ENCODE data around the gene MESP1.

Gene MESP1

DNA sequence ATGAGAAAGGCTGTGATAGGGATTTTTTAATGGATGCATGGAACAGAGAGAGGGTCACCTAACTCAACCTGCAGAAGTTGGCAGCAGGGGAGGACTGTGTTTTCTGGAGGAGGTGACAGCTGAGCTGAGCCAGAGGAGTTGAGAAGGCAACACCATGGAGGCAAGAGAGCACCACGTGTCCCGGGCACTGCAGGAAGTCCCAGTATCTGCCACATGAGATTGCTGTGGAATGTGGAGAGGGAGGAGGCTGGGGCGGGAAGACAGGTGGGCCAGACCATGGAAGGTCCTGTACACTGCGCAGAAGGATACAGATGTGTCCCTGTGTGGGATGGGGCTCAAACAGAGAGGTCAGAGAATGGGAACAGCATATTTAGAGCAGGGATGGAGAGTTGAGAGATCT, 15.3 kb downstream of the MESP1 start:
- no peak for TF ChIP-seq GATA3 (IDR thresholded peaks at IDR 0.05; ENCODE audit: low read depth, low read length)
- TF ChIP-seq GATA2 (IDR thresholded peaks at IDR 0.05; ENCODE audit: low read depth, low read length): no peak

DNA sequence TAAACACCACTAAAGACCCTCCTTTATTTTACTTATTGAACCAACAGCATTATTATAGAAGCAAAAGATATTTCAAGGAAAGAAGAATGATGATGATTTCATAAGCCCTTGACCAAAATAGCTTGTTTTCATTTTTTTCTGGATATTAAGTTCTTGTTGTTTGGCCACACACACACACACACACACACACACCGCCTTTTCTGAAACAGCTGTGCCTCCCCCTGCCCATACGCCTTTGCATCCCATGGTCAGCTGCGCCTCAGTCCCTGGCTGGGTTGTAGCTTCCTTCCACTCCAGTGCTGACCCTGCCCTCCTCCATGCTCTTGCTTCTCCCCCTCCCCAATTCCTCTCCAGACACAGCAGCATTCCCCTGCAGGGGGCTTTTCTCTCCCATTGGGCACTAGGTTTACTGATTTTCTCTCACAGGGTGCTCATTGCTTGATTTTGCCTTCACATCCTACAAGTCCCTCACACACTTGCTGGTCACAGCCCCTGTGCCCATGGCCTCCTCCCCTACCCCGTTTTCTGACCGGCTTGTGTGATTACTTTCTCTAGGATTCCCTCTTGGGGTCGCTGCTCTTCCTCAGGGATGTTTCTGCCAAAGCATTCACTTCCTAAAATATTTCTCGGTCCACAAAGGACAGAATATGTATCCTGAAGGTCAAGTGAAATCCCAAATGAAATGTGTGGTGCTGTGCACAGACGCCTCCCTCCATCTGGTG, 18.4 kb downstream of the MESP1 start:
- TF ChIP-seq GATA3 (IDR thresholded peaks at IDR 0.05; ENCODE audit: low read depth, low read length) (no peak), GATA2 (IDR thresholded peaks at IDR 0.05; ENCODE audit: low read depth, low read length) (no peak)

DNA sequence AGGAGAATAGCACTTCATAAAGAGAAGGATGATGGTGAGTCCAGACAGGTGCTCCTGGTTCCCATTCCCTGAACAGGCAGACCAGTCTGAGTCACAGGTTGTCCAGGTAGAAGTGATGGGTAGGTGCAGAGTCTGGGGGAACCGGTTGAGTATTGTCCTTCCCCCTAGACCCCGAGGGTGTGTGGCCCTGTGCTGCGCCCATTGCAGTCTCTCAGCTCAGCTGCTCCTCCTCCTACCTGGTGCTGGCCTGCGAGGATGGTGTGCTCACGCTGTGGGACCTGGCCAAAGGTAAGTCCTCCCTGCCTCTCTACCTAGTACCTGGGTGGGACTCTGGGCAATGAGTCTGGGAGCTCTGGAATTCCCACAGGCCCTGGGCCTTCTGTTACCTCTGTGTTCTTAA, 19.8 kb downstream of the MESP1 start:
- TF ChIP-seq GATA3 (IDR thresholded peaks at IDR 0.05; ENCODE audit: low read depth, low read length): no peak
- no peak for TF ChIP-seq GATA2 (IDR thresholded peaks at IDR 0.05; ENCODE audit: low read depth, low read length)

DNA sequence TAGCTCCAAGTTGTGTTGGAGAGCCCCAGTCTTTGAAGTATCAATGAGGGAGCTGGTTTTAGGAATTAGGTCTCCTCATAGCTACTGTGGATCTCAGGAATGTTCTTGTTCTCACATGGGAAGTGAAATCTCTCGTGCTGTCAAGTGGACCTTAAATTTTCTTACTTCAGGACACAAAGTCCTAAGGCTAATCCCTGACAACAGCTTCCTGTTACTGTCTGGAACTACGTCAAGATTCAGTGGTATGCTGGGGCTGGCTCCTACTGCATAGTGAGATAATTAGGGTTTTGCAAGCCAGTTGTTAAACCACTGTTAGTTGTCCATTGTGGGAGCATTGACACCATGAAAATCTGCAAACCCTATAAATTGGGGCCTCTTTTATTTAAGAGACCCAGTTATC, 22.8 kb downstream of the MESP1 start:
- TF ChIP-seq GATA2 (IDR thresholded peaks at IDR 0.05; ENCODE audit: low read depth, low read length): no peak
- no peak for TF ChIP-seq GATA3 (IDR thresholded peaks at IDR 0.05; ENCODE audit: low read depth, low read length)

DNA sequence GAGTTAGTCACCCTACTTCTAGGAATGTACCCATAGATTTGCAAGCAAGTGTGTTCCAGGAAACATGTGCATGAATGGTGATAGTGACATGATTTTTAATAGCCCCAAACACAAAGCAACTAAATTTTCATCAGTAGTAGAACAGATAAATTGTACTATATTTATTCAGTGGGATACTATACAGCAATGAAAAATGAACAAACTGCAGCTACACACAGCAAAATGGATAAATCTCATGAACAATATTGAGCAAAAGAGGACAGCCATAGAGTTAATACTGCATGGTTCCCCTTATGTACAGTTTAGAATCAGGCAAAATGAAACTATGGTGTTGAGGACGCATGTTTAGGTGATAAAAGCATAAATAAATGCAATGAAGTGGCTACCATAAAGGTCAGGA, 26.0 kb downstream of the MESP1 start:
- no peak for TF ChIP-seq GATA2 (IDR thresholded peaks at IDR 0.05; ENCODE audit: low read depth, low read length)

DNA sequence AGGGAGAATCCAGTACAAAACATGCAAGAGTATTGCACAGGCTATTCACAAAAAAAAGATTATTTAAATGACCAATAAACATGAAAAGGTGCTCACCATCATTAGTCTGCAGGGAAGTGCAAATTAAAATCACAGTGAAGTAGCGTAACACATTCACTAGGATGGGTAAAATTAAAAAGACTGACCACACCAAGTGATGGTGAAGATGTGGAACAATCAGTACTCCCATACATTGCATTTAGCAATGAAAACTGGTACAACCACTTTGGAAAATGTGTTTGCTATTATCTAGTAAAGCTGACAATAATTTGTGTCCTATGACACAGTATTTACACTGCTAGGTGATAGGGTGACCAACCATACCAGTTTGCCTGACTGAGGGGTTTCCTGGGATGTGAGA, 26.4 kb downstream of the MESP1 start:
- TF ChIP-seq GATA3 (IDR thresholded peaks at IDR 0.05; ENCODE audit: low read depth, low read length) (no peak), GATA2 (IDR thresholded peaks at IDR 0.05; ENCODE audit: low read depth, low read length) (no peak)

DNA sequence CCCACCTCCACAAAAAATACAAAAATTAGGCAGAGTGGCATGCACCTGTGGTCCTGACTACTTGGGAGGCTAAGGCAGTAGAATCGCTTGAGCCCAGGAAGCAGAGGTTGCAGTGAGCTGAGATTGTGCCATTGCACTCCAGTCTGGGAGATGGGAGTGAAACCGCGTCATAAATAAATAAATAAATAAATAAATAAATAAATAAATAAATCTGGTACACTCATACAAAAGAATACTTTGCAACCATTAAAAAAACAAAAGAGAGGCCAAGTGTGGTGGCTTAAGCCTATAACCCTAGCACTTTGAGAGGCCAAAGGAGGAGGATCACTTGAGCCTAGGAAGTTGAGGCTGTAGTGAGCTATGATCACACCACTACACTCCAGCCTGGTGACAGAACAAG, 28.0 kb downstream of the MESP1 start:
- TF ChIP-seq GATA3 (IDR thresholded peaks at IDR 0.05; ENCODE audit: low read depth, low read length): no peak
- TF ChIP-seq GATA2 (IDR thresholded peaks at IDR 0.05; ENCODE audit: low read depth, low read length): no peak

DNA sequence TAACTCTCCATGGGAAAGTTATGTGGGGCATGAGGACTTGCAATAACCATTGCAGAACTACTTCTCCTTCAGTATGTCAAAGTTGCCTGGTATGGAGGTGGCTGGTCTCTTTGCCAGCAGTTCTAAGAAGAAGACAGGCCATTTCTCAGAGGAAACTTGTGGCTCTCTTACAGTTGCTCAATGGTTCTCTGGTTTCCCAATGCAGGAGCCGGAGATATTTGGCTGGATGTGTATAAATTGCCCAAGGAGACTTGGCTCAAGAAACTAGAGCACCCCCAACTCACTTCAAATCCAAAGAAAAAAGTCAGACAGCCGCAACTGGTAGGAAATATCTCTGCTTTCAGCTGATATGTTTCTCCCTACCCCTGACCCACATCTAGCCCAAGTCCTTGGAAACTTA, 36.3 kb downstream of the MESP1 start:
- TF ChIP-seq GATA3 (IDR thresholded peaks at IDR 0.05; ENCODE audit: low read depth, low read length) (no peak), GATA2 (IDR thresholded peaks at IDR 0.05; ENCODE audit: low read depth, low read length) (no peak)

DNA sequence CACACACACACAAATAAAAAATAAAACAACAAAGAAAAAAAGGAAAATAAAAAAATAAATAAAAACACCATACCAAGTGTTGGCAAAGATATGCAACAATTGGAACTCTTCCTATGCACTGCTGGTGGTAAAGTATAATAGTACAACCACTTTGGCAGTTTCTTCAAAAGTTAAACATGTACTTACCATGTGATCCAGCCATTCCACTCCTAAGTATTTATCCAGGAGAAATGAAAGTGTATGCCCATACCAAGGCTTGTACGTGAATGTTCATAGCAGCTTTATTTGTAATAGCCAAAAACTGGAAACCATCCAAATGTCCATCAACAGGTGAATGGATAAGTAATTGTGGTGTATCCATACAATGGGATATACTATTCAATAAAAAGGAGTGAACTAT, 43.5 kb downstream of the MESP1 start:
- TF ChIP-seq GATA3 (IDR thresholded peaks at IDR 0.05; ENCODE audit: low read depth, low read length) (no peak), GATA2 (IDR thresholded peaks at IDR 0.05; ENCODE audit: low read depth, low read length) (no peak)

DNA sequence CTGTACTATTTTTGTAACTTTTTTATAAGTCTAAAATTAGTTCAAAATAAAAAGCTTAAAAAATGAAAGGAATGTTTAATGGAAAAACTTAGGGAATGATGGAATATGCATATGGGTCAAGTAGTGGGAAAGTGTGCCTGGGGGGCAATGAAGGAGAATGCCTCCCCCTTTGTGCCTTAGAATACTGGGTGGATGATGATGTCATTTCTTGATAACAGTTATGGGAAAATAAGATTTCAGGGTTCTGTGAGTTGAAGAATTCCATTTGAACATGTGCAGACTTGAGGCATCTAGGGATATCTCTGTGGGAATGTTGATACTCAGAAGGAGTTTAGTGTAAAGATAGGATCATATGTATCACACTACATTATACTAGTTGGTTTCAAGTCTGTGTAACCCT, 46.6 kb downstream of the MESP1 start:
- no peak for TF ChIP-seq GATA2 (IDR thresholded peaks at IDR 0.05; ENCODE audit: low read depth, low read length)
- no peak for TF ChIP-seq GATA3 (IDR thresholded peaks at IDR 0.05; ENCODE audit: low read depth, low read length)
